Measurements from ENCODE around the gene MLLT1.

DNA sequence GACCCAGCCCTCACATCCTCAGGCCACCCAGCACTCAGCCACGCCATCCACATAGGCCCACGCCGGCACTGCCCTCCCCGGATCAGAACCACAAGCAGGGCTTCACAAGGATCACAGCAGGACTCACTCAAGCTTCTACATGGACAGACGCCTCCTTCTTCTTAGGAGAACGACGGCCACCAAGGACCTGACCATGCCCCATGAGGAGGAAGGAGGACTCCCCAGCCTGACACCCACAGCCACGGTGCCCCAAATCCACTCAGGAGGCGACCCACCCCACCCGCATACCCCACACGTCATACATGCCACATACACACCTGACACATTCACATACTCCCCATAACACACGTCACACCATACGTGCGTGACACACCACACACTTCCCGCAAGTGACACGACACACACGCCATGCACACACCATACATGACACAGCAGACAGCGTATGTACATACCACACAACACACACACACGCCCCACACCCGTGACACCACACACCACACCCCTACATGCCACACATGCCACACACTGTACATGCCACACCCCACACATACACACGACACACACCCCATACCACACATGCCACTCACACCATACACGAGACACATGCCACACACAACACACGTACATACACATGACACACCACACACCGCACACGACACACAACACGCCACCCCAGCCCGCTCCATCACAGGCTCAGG, 50.4 kb downstream of the MLLT1 start:
- TF ChIP-seq, protein P1, sequence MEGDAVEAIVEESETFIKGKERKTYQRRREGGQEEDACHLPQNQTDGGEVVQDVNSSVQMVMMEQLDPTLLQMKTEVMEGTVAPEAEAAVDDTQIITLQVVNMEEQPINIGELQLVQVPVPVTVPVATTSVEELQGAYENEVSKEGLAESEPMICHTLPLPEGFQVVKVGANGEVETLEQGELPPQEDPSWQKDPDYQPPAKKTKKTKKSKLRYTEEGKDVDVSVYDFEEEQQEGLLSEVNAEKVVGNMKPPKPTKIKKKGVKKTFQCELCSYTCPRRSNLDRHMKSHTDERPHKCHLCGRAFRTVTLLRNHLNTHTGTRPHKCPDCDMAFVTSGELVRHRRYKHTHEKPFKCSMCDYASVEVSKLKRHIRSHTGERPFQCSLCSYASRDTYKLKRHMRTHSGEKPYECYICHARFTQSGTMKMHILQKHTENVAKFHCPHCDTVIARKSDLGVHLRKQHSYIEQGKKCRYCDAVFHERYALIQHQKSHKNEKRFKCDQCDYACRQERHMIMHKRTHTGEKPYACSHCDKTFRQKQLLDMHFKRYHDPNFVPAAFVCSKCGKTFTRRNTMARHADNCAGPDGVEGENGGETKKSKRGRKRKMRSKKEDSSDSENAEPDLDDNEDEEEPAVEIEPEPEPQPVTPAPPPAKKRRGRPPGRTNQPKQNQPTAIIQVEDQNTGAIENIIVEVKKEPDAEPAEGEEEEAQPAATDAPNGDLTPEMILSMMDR (IDR thresholded peaks at IDR 0.05; ENCODE audit: low read depth, low read length, missing input control), result no peak
- TF ChIP-seq TAF1 (conservative IDR thresholded peaks at IDR 0.05) (no peak), FOXA1 (IDR thresholded peaks at IDR 0.05) (no peak), RAD21 (IDR thresholded peaks at IDR 0.05) (no peak), EGR1 (IDR thresholded peaks at IDR 0.05; ENCODE audit: low read depth in 2 of 2) (no peak), GABPA (IDR thresholded peaks at IDR 0.05 in 1 of 2, conservative IDR thresholded peaks at IDR 0.05 in 1 of 2) (no peak), YY1 (IDR thresholded peaks at IDR 0.05) (no peak), RXRA (IDR thresholded peaks at IDR 0.05) (no peak)
- TF ChIP-seq, protein P2, sequence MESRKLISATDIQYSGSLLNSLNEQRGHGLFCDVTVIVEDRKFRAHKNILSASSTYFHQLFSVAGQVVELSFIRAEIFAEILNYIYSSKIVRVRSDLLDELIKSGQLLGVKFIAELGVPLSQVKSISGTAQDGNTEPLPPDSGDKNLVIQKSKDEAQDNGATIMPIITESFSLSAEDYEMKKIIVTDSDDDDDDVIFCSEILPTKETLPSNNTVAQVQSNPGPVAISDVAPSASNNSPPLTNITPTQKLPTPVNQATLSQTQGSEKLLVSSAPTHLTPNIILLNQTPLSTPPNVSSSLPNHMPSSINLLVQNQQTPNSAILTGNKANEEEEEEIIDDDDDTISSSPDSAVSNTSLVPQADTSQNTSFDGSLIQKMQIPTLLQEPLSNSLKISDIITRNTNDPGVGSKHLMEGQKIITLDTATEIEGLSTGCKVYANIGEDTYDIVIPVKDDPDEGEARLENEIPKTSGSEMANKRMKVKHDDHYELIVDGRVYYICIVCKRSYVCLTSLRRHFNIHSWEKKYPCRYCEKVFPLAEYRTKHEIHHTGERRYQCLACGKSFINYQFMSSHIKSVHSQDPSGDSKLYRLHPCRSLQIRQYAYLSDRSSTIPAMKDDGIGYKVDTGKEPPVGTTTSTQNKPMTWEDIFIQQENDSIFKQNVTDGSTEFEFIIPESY (IDR thresholded peaks at IDR 0.05), result no peak
- TF ChIP-seq, protein P3, sequence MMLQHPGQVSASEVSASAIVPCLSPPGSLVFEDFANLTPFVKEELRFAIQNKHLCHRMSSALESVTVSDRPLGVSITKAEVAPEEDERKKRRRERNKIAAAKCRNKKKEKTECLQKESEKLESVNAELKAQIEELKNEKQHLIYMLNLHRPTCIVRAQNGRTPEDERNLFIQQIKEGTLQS (IDR thresholded peaks at IDR 0.05), result no peak
- TF ChIP-seq, protein P4, sequence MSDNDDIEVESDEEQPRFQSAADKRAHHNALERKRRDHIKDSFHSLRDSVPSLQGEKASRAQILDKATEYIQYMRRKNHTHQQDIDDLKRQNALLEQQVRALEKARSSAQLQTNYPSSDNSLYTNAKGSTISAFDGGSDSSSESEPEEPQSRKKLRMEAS (IDR thresholded peaks at IDR 0.05), result no peak
